Uterus (tissue), 4 donors: ENCODE results near the gene DCBLD2. TPM values are rescaled to one million over a fixed set of nuclear protein-coding genes. Genes with fewer than 3 reads are reported as not detected.

ENCODE experiments used
- DNase-seq, 2 donors: peaks; one replicate each; pipeline ENCODE4 v3.0.0-alpha.2; 2019 to 2020
- H3K27ac ChIP-seq, 2 donors: fragments of 200-600 bp; sonication (generic); 1 replicate in 1 of 2; 2 replicates in 1 of 2; pipeline ENCODE4 v1.5.1; 2016 to 2018
- H3K27me3 ChIP-seq, 2 donors: fragments of 200-600 bp; sonication (generic); one replicate each; pipeline ENCODE4 v1.5.1; 2018 to 2019; ENCODE audit warnings: control low read depth in 1 of 2
- H3K36me3 ChIP-seq, 2 donors: fragments of 200-600 bp; sonication (generic); one replicate each; pipeline ENCODE4 v1.5.1; 2019; ENCODE audit warnings: control low read depth in 1 of 2
- H3K4me1 ChIP-seq, 2 donors: fragments of 200-600 bp; sonication (generic); one replicate each; pipeline ENCODE4 v1.5.1; 2018 to 2019; ENCODE audit warnings: control low read depth in 1 of 2
- H3K4me3 ChIP-seq, 2 donors: fragments of 200-600 bp; sonication (generic); 1 replicate in 1 of 2; 2 replicates in 1 of 2; pipeline ENCODE4 v1.5.1; 2018 to 2019; ENCODE audit warnings: mild to moderate bottlenecking in 1 of 2
- H3K9me3 ChIP-seq, 2 donors: fragments of 200-600 bp; sonication (generic); one replicate each; pipeline ENCODE4 v1.5.1; 2019; ENCODE audit warnings: control low read depth in 1 of 2
- CTCF ChIP-seq, 4 experiments: fragments of 200-600 bp in 2 of 4; fragments of 450-650 bp in 2 of 4; sonication (generic) in 2 of 4; IDR thresholded peaks; one replicate each; pipeline ENCODE4 v1.5.1; 2016 to 2019; ENCODE audit warnings: antibody characterized with exemption in 4 of 4, mild to moderate bottlenecking in 2 of 4, moderate library complexity in 1 of 4
- POLR2A ChIP-seq, 2 donors: fragments of 450-650 bp; IDR thresholded peaks; one replicate each; pipeline ENCODE4 v1.6.1; 2016; ENCODE audit warnings: antibody characterized with exemption in 2 of 2, mild to moderate bottlenecking in 1 of 2, moderate library complexity in 1 of 2
- intact Hi-C: fragments of 100-400 bp; cut with DNase I; formaldehyde crosslinking; loops from one replicate; pipeline ENCODE4 v1.15.1; 2023; ENCODE audit warnings: low total_unique reads
- total RNA-seq, 4 donors: library from RNA; depleted of rRNA in 3 of 4; stranded (reverse); fragments of >200 nt in 3 of 4; gene quantifications; one replicate each; pipeline versions ENCODE4 v1.1.0 to v1.2.4, GENCODE V29; 2014 to 2023
- donor health status: DM: yes; HTN: yes; CAD: no.

The DCBLD2 gene, protein sequence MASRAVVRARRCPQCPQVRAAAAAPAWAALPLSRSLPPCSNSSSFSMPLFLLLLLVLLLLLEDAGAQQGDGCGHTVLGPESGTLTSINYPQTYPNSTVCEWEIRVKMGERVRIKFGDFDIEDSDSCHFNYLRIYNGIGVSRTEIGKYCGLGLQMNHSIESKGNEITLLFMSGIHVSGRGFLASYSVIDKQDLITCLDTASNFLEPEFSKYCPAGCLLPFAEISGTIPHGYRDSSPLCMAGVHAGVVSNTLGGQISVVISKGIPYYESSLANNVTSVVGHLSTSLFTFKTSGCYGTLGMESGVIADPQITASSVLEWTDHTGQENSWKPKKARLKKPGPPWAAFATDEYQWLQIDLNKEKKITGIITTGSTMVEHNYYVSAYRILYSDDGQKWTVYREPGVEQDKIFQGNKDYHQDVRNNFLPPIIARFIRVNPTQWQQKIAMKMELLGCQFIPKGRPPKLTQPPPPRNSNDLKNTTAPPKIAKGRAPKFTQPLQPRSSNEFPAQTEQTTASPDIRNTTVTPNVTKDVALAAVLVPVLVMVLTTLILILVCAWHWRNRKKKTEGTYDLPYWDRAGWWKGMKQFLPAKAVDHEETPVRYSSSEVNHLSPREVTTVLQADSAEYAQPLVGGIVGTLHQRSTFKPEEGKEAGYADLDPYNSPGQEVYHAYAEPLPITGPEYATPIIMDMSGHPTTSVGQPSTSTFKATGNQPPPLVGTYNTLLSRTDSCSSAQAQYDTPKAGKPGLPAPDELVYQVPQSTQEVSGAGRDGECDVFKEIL
- total RNA-seq: 10 to 100 TPM; 27.4 to 60.1 (median 40.9) TPM

- Histone ChIP-seq H3K27ac (peak within 1 kb of the TSS; percentile 92 to 95), H3K4me3 (peak within 1 kb of the TSS; percentile 85 to 93), H3K9me3 (no peaks in the 10 kb centered on the region), H3K4me1 (no peaks in the 10 kb centered on the region), H3K36me3 (no peaks in the 10 kb centered on the region), H3K27me3 (no peaks in the 10 kb centered on the region)
- TF ChIP-seq POLR2A (IDR thresholded peaks at IDR 0.05) (peak; percentile 87 to 96), CTCF (IDR thresholded peaks at IDR 0.05) (no peak)
- intact Hi-C loops: no loop called here
- peak; percentile 98 for DNase-seq
These were observed at the start of gene DCBLD2 for GRCh38 chr3:98901392-98902350. Gene DCBLD2 (minus strand): TSS chr3:98901695. CDS start chr3:98901326, 369 bp downstream.

DNA sequence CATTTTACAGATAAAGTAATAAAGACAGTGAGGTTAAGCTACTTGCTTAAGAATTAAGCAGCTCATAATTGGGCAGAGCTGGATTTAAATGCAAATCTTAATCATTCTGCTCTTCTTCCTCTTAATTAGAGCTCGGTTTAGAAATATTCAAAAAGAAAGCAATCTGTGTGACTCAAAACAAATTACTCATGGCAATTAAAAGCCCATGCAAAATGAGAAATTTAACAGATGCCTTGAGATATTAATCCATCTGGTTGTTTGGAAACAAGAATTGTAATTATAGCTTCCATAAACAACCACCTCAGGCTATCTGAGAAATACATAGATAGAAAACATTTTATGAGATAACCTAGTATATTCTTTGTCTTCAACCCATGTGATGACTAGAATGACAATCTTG is 44.2 kb upstream of the DCBLD2 start:
- Histone ChIP-seq H3K27me3 (no peaks in the 10 kb centered on the region), H3K4me1 (no peaks in the 10 kb centered on the region), H3K36me3 (no peaks in the 10 kb centered on the region), H3K9me3 (no peaks in the 10 kb centered on the region), H3K4me3 (no peak overlapping the region), H3K27ac (no peak overlapping the region)
- no peak for DNase-seq
- intact Hi-C loops: no loop called here
- TF ChIP-seq POLR2A (IDR thresholded peaks at IDR 0.05) (no peak), CTCF (IDR thresholded peaks at IDR 0.05) (no peak)

- TF ChIP-seq POLR2A (IDR thresholded peaks at IDR 0.05): no peak
- TF ChIP-seq CTCF (IDR thresholded peaks at IDR 0.05): no peak
- H3K4me1 ChIP-seq: no peaks in the 10 kb centered on the region
- H3K27ac ChIP-seq: no peak overlapping the region
- DNase-seq: no peak
- H3K9me3 ChIP-seq: no peaks in the 10 kb centered on the region
- no peak overlapping the region for H3K4me3 ChIP-seq
- no peaks in the 10 kb centered on the region for H3K36me3 ChIP-seq
- intact Hi-C loops: no loop called here
- H3K27me3 ChIP-seq: no peaks in the 10 kb centered on the region
These were observed 43.6 kb upstream of the DCBLD2 start for GRCh38 chr3:98945101-98945524.

DNA sequence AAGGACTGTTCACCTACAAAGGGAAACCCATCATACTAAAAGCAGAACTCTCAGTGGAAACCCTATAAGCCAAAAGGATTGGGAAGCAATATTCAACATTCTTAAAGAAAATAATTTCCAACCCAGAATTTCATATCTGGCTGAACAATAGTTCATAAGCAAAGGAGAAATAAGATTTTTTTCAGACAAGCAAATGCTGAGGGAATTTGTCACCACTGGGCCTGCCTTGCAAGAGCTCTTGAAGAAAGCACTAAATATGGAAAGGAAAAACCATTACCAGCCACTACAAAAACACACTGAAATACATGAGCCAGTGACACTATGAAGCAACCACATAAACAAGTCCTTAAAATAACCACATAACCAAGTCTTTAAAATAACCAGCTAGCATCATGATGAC is 28.9 kb upstream of the DCBLD2 start:
- intact Hi-C loops: no loop called here
- no peaks in the 10 kb centered on the region for H3K27me3 ChIP-seq
- TF ChIP-seq CTCF (IDR thresholded peaks at IDR 0.05): no peak
- TF ChIP-seq POLR2A (IDR thresholded peaks at IDR 0.05): no peak
- no peaks in the 10 kb centered on the region for H3K9me3 ChIP-seq
- no peak overlapping the region for H3K27ac ChIP-seq
- no peaks in the 10 kb centered on the region for H3K4me1 ChIP-seq
- no peak overlapping the region for H3K4me3 ChIP-seq
- H3K36me3 ChIP-seq: no peaks in the 10 kb centered on the region
- DNase-seq: no peak
